GM23338 (cell line): ENCODE measurements around the gene CFAP74. TPM values are rescaled to one million over a fixed set of nuclear protein-coding genes. Genes with fewer than 3 reads are reported as not detected.

Source experiments
- ATAC-seq: fragments of 200-7000 bp; cut with Tn5 transposase; 3 replicates; pipeline ENCODE4 v1.9.1; 2020
- DNase-seq: peaks from one replicate; pipeline ENCODE4 v3.0.0-alpha.2; 2015; ENCODE audit warnings: low spot score
- H2AFZ ChIP-seq: fragments of 200-600 bp; sonication (generic); 2 replicates; pipeline ENCODE4 v1.8.0; 2016; ENCODE audit warnings: antibody characterized with exemption, mild to moderate bottlenecking, moderate library complexity
- H3F3A ChIP-seq: fragments of 200-600 bp; sonication (generic); replicated peaks from 2 replicates; pipeline ENCODE4 v1.8.0; 2017; ENCODE audit warnings: antibody characterized with exemption, mixed run types, low read depth
- H3K27ac ChIP-seq: fragments of 200-600 bp; sonication (generic); 2 replicates; pipeline ENCODE4 v1.6.1; 2016; ENCODE audit warnings: low read depth
- H3K27me3 ChIP-seq: fragments of 200-600 bp; sonication (generic); 2 replicates; pipeline ENCODE4 v1.8.0; 2016; ENCODE audit warnings: mild to moderate bottlenecking, mixed run types, moderate library complexity; ENCODE audit not compliant: insufficient read depth
- H3K36me3 ChIP-seq: fragments of 200-600 bp; sonication (generic); 2 replicates; pipeline ENCODE4 v1.8.0; 2016; ENCODE audit warnings: mild to moderate bottlenecking; ENCODE audit not compliant: insufficient read depth
- H3K4me1 ChIP-seq: fragments of 200-600 bp; sonication (generic); 2 replicates; pipeline ENCODE4 v1.8.0; 2016; ENCODE audit warnings: mild to moderate bottlenecking, moderate library complexity; ENCODE audit not compliant: insufficient read depth
- H3K4me2 ChIP-seq: fragments of 200-600 bp; sonication (generic); 2 replicates; pipeline ENCODE4 v1.7.1; 2017; ENCODE audit warnings: mixed run types
- H3K4me3 ChIP-seq: fragments of 200-600 bp; sonication (generic); 2 replicates; pipeline ENCODE4 v1.6.1; 2016; ENCODE audit warnings: mixed run types
- H3K79me2 ChIP-seq: fragments of 200-600 bp; sonication (generic); replicated peaks from 2 replicates; pipeline ENCODE4 v1.8.0; 2017; ENCODE audit warnings: mild to moderate bottlenecking; ENCODE audit not compliant: insufficient read depth
- H3K9me2 ChIP-seq: fragments of 200-600 bp; sonication (generic); 2 replicates; pipeline ENCODE4 v1.8.0; 2017; ENCODE audit not compliant: insufficient read depth
- H4K20me1 ChIP-seq: fragments of 200-600 bp; sonication (generic); replicated peaks from 2 replicates; pipeline ENCODE4 v1.8.0; 2017; ENCODE audit warnings: mild to moderate bottlenecking; ENCODE audit not compliant: insufficient read depth
- H3K27ac Mint-ChIP-seq: 2 replicates; pipeline ENCODE4 v1.8.0; 2020; ENCODE audit warnings: inconsistent platforms, mild to moderate bottlenecking, moderate library complexity, mixed read lengths
- H3K27me3 Mint-ChIP-seq: 3 replicates; pipeline ENCODE4 v1.8.0; 2022; ENCODE audit warnings: low read depth, mild to moderate bottlenecking, moderate library complexity, mixed read lengths, inconsistent platforms; ENCODE audit not compliant: insufficient read depth, poor library complexity
- H3K36me3 Mint-ChIP-seq: 3 replicates; pipeline ENCODE4 v1.8.0; 2021; ENCODE audit warnings: low read depth, mild to moderate bottlenecking, inconsistent platforms, moderate library complexity, mixed read lengths
- H3K4me1 Mint-ChIP-seq: 3 replicates; pipeline ENCODE4 v1.8.0; 2020; ENCODE audit warnings: mild to moderate bottlenecking, inconsistent platforms, mixed read lengths
- H3K4me3 Mint-ChIP-seq: 3 replicates; pipeline ENCODE4 v1.8.0; 2021; ENCODE audit warnings: moderate library complexity, mild to moderate bottlenecking, inconsistent platforms, mixed read lengths
- H3K9me3 Mint-ChIP-seq: 3 replicates; pipeline ENCODE4 v1.8.0; 2020; ENCODE audit warnings: moderate library complexity, mild to moderate bottlenecking, inconsistent platforms, mixed read lengths
- EZH2 ChIP-seq: fragments of 200-600 bp; sonication (generic); IDR thresholded peaks from one replicate; pipeline ENCODE4 v1.8.0; 2017; ENCODE audit warnings: antibody characterized with exemption, mild to moderate bottlenecking, low read depth; ENCODE audit not compliant: unreplicated experiment
- JUNB ChIP-seq: IDR thresholded peaks from one replicate; pipeline ENCODE4 v1.6.1; 2016; ENCODE audit warnings: antibody characterized with exemption; ENCODE audit not compliant: unreplicated experiment
- POLR2AphosphoS5 ChIP-seq: IDR thresholded peaks from 2 replicates; pipeline ENCODE4 v1.6.1; 2016; ENCODE audit warnings: antibody characterized with exemption, low read depth
- STAT1 ChIP-seq: IDR thresholded peaks from one replicate; pipeline ENCODE4 v1.6.1; 2016; ENCODE audit warnings: antibody characterized with exemption; ENCODE audit not compliant: unreplicated experiment
- ZNF114 ChIP-seq: fragments of 250-450 bp; sonication (Bioruptor Pico); IDR thresholded peaks from 2 replicates; pipeline ENCODE4 v1.5.0; 2020; ENCODE audit warnings: mild to moderate bottlenecking, moderate library complexity
- ZNF331 ChIP-seq: fragments of 250-450 bp; sonication (Bioruptor Pico); IDR thresholded peaks from 2 replicates; pipeline ENCODE4 v1.5.0; 2020; ENCODE audit warnings: low read depth, mild to moderate bottlenecking, moderate library complexity
- polyA plus RNA-seq: library from polyadenylated mRNA; unstranded; fragments of >200 nt; fragmentation: Nextera tagmentation; extraction: Ambion mirVana; gene quantifications from 2 replicates; pipeline ENCODE4 v1.2.1, GENCODE V29; 2016
- total RNA-seq: library from RNA; depleted of rRNA; stranded (reverse); fragments of >200 nt; shearing (Covaris generic); gene quantifications from 2 replicates; pipeline ENCODE4 v1.2.3, GENCODE V29; 2014
- TF ChIP-seq, protein P1 (sequence below), 2 experiments: fragments of 200-600 bp in 1 of 2; sonication (generic) in 1 of 2; conservative IDR thresholded peaks; 2 replicates each; pipeline versions ENCODE4 v1.5.1 to v1.6.1; 2016 to 2017; ENCODE audit warnings: antibody characterized with exemption in 2 of 2, low read depth in 2 of 2, mild to moderate bottlenecking in 2 of 2, moderate library complexity in 1 of 2
- TF ChIP-seq, protein P2 (sequence below): IDR thresholded peaks from one replicate; pipeline ENCODE4 v1.6.1; 2018; ENCODE audit warnings: antibody characterized with exemption; ENCODE audit not compliant: unreplicated experiment
- TF ChIP-seq, protein P3 (sequence below): fragments of 250-450 bp; sonication (Bioruptor Pico); IDR thresholded peaks from 2 replicates; pipeline ENCODE4 v1.5.0; 2020; ENCODE audit warnings: mild to moderate bottlenecking, moderate library complexity

Gene CFAP74
- total and polyA plus RNA-seq, 2 experiments from 2014 or later = 0.21 TPM; not detected in 1

DNA sequence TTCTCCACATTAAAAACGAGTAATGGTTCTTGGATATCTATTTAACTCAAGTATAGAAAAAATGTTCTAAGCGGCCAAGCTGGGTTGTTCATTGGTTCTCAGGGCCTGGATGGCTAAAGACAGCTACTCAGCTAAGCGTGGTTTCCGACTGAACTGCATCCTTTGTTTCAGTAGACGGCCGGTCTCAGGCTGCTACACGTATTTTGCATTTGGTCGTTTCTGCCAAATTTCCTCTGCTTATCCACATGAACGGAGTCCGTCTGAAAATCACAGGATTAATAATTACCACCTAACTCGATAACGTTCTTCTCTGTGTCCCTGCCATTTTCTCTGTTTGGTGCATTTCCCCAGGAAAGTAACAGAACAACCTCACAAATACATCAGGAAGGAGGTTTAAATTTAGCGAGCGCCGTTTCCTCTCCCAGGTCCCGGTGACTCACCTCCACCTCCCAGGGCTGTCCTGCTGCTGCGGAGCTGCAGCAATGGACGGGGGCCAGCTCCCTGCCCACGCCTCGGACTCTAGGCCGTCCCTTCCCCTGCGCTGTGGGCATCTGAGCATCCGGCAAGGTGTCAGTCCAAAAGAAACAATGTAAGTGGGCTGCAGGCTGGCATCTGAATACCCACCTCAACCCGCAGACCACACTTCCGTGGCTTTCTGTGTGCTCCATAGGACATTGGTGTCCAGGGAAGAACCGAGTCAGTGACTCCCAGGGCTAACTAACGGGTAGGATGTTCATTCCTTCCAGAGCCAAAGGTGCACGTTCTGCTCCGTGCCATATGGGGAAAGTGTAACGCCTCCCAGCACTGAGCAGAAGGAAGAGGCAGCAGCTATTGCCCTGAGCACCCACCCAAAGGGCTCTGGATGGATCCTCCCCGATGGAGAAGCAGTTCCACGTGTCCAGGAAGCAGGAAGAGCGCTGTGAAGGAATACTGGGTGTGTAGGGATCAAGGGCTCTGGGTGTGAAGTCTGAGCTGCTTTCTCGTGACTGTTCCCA, 11.5 kb upstream of the CFAP74 start:
- peaks cover 26% of the 10 kb centered on the region for H3K27me3 Mint-ChIP-seq
- TF ChIP-seq, protein P1, sequence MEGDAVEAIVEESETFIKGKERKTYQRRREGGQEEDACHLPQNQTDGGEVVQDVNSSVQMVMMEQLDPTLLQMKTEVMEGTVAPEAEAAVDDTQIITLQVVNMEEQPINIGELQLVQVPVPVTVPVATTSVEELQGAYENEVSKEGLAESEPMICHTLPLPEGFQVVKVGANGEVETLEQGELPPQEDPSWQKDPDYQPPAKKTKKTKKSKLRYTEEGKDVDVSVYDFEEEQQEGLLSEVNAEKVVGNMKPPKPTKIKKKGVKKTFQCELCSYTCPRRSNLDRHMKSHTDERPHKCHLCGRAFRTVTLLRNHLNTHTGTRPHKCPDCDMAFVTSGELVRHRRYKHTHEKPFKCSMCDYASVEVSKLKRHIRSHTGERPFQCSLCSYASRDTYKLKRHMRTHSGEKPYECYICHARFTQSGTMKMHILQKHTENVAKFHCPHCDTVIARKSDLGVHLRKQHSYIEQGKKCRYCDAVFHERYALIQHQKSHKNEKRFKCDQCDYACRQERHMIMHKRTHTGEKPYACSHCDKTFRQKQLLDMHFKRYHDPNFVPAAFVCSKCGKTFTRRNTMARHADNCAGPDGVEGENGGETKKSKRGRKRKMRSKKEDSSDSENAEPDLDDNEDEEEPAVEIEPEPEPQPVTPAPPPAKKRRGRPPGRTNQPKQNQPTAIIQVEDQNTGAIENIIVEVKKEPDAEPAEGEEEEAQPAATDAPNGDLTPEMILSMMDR (conservative IDR thresholded peaks at IDR 0.05; ENCODE audit: low read depth in 2 of 2) = no peak
- TF ChIP-seq ZNF114 (CRISPR knock-in tag) (no peak), EZH2 (no peak), JUNB (no peak), STAT1 (no peak), ZNF331 (CRISPR knock-in tag) (no peak), POLR2AphosphoS5 (no peak)
- TF ChIP-seq, protein P2, sequence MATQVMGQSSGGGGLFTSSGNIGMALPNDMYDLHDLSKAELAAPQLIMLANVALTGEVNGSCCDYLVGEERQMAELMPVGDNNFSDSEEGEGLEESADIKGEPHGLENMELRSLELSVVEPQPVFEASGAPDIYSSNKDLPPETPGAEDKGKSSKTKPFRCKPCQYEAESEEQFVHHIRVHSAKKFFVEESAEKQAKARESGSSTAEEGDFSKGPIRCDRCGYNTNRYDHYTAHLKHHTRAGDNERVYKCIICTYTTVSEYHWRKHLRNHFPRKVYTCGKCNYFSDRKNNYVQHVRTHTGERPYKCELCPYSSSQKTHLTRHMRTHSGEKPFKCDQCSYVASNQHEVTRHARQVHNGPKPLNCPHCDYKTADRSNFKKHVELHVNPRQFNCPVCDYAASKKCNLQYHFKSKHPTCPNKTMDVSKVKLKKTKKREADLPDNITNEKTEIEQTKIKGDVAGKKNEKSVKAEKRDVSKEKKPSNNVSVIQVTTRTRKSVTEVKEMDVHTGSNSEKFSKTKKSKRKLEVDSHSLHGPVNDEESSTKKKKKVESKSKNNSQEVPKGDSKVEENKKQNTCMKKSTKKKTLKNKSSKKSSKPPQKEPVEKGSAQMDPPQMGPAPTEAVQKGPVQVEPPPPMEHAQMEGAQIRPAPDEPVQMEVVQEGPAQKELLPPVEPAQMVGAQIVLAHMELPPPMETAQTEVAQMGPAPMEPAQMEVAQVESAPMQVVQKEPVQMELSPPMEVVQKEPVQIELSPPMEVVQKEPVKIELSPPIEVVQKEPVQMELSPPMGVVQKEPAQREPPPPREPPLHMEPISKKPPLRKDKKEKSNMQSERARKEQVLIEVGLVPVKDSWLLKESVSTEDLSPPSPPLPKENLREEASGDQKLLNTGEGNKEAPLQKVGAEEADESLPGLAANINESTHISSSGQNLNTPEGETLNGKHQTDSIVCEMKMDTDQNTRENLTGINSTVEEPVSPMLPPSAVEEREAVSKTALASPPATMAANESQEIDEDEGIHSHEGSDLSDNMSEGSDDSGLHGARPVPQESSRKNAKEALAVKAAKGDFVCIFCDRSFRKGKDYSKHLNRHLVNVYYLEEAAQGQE = no peak
- ATAC-seq (no peak), DNase-seq (no peak)
- H3K27ac ChIP-seq = no peak overlapping the region
- no peaks in the 10 kb centered on the region for H3K36me3 ChIP-seq
- H2AFZ ChIP-seq = 0 out of 2 replicates have a peak overlapping the region, but pooled peaks have one; percentile 3
- H4K20me1 ChIP-seq = no peaks in the 10 kb centered on the region
- no peaks in the 10 kb centered on the region for H3K79me2 ChIP-seq
- no peak overlapping the region for H3K4me3 ChIP-seq
- no peaks in the 10 kb centered on the region for H3K9me2 ChIP-seq
- H3K4me1 Mint-ChIP-seq = peaks cover 9% of the 10 kb centered on the region
- no peaks in the 10 kb centered on the region for H3K9me3 Mint-ChIP-seq
- H3K4me3 Mint-ChIP-seq = no peak overlapping the region
- H3F3A ChIP-seq = peaks cover 7% of the 10 kb centered on the region; the same call in 1 of the 2 replicates
- H3K27me3 ChIP-seq = peaks cover 4% of the 10 kb centered on the region
- peaks cover 8% of the 10 kb centered on the region; the same call in 1 of the 2 replicates for H3K4me1 ChIP-seq
- no peaks in the 10 kb centered on the region for H3K36me3 Mint-ChIP-seq
- H3K4me2 ChIP-seq = no peak overlapping the region
- H3K27ac Mint-ChIP-seq = no peak overlapping the region

DNA sequence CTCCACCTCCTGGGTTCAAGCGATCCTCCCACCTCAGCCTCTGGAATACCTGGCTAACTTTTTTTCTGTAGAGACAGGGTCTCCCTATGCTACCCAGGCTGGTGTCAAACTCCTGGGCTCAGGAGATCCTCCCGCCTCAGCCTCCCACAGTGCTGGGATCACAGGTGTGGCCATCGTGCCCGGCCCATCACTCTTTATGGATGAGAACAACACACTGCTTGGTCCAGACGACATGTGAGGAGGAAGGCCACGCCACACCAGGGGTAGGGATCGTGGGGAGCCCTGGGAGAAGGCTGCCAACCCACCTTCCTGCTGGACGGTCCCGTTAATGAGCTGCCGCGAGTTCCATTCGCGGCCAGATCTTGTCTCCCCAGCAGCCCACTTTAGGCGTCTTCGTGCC, 10.6 kb upstream of the CFAP74 start:
- no peaks in the 10 kb centered on the region for H3K36me3 Mint-ChIP-seq
- Histone ChIP-seq H4K20me1 (no peaks in the 10 kb centered on the region), H2AFZ (no peak overlapping the region), H3F3A (peaks cover 7% of the 10 kb centered on the region; the same call in 1 of the 2 replicates), H3K27ac (no peak overlapping the region), H3K4me2 (no peak overlapping the region), H3K27me3 (no peaks in the 10 kb centered on the region; the same call in 1 of the 2 replicates), H3K4me3 (no peak overlapping the region), H3K9me2 (no peaks in the 10 kb centered on the region), H3K79me2 (no peaks in the 10 kb centered on the region), H3K4me1 (peaks cover 8% of the 10 kb centered on the region; the same call in 1 of the 2 replicates), H3K36me3 (no peaks in the 10 kb centered on the region)
- DNase-seq (no peak), ATAC-seq (no peak)
- no peak overlapping the region for H3K27ac Mint-ChIP-seq
- no peak overlapping the region for H3K4me3 Mint-ChIP-seq
- peaks cover 25% of the 10 kb centered on the region for H3K27me3 Mint-ChIP-seq
- H3K4me1 Mint-ChIP-seq = peaks cover 9% of the 10 kb centered on the region
- H3K9me3 Mint-ChIP-seq = no peaks in the 10 kb centered on the region
- TF ChIP-seq, protein P3, sequence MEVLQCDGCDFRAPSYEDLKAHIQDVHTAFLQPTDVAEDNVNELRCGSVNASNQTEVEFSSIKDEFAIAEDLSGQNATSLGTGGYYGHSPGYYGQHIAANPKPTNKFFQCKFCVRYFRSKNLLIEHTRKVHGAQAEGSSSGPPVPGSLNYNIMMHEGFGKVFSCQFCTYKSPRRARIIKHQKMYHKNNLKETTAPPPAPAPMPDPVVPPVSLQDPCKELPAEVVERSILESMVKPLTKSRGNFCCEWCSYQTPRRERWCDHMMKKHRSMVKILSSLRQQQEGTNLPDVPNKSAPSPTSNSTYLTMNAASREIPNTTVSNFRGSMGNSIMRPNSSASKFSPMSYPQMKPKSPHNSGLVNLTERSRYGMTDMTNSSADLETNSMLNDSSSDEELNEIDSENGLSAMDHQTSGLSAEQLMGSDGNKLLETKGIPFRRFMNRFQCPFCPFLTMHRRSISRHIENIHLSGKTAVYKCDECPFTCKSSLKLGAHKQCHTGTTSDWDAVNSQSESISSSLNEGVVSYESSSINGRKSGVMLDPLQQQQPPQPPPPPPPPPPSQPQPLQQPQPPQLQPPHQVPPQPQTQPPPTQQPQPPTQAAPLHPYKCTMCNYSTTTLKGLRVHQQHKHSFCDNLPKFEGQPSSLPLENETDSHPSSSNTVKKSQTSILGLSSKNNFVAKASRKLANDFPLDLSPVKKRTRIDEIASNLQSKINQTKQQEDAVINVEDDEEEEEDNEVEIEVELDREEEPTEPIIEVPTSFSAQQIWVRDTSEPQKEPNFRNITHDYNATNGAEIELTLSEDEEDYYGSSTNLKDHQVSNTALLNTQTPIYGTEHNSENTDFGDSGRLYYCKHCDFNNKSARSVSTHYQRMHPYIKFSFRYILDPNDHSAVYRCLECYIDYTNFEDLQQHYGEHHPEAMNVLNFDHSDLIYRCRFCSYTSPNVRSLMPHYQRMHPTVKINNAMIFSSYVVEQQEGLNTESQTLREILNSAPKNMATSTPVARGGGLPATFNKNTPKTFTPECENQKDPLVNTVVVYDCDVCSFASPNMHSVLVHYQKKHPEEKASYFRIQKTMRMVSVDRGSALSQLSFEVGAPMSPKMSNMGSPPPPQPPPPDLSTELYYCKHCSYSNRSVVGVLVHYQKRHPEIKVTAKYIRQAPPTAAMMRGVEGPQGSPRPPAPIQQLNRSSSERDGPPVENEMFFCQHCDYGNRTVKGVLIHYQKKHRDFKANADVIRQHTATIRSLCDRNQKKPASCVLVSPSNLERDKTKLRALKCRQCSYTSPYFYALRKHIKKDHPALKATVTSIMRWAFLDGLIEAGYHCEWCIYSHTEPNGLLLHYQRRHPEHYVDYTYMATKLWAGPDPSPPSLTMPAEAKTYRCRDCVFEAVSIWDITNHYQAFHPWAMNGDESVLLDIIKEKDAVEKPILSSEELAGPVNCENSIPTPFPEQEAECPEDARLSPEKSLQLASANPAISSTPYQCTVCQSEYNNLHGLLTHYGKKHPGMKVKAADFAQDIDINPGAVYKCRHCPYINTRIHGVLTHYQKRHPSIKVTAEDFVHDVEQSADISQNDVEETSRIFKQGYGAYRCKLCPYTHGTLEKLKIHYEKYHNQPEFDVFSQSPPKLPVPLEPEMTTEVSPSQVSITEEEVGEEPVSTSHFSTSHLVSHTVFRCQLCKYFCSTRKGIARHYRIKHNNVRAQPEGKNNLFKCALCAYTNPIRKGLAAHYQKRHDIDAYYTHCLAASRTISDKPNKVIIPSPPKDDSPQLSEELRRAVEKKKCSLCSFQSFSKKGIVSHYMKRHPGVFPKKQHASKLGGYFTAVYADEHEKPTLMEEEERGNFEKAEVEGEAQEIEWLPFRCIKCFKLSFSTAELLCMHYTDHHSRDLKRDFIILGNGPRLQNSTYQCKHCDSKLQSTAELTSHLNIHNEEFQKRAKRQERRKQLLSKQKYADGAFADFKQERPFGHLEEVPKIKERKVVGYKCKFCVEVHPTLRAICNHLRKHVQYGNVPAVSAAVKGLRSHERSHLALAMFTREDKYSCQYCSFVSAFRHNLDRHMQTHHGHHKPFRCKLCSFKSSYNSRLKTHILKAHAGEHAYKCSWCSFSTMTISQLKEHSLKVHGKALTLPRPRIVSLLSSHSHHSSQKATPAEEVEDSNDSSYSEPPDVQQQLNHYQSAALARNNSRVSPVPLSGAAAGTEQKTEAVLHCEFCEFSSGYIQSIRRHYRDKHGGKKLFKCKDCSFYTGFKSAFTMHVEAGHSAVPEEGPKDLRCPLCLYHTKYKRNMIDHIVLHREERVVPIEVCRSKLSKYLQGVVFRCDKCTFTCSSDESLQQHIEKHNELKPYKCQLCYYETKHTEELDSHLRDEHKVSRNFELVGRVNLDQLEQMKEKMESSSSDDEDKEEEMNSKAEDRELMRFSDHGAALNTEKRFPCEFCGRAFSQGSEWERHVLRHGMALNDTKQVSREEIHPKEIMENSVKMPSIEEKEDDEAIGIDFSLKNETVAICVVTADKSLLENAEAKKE = no peak
